Epithelial cell of proximal tubule (primary cell): ENCODE data around the gene SPTAN1. TPM values are rescaled to one million over a fixed set of nuclear protein-coding genes. Genes with fewer than 3 reads are reported as not detected.

Experiments
- DNase-seq: peaks from one replicate; pipeline ENCODE4 v3.0.0-alpha.2; 2011; ENCODE audit warnings: low read depth
- H3K4me3 ChIP-seq: 2 replicates; pipeline ENCODE4 v1.5.1; 2011; ENCODE audit warnings: low read depth, mild to moderate bottlenecking, low read length
- total RNA-seq: library from RNA; depleted of rRNA; stranded (reverse); fragments of >200 nt; gene quantifications from 2 replicates; pipeline ENCODE4 v1.2.3, GENCODE V29; 2015
- TF ChIP-seq, protein P1 (sequence below): conservative IDR thresholded peaks from 2 replicates; pipeline ENCODE4 v1.5.1; 2012; ENCODE audit warnings: low read depth, mild to moderate bottlenecking, low read length

SPTAN1 gene
- total RNA-seq, 1 donor from 2014 or later = 193 TPM

DNA sequence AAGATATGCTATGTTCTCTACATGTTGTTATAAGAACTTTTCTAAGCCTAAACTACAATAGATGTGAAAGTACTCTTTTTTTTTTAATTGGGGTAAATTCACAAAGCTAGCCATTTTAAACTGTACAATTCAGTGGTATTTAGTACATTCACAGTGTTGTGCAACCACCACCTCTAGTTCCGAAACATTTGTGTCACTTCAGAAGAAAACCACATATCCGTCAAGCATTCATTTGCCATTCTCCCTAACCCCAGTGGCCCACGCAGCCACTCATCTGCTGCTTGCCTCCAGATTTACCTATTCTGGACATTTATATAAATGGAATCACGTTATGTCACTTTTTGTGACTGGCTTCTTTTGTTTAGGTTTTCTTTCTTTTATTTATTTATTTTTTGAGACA is 43.1 kb downstream of the SPTAN1 start:
- TF ChIP-seq, protein P1, sequence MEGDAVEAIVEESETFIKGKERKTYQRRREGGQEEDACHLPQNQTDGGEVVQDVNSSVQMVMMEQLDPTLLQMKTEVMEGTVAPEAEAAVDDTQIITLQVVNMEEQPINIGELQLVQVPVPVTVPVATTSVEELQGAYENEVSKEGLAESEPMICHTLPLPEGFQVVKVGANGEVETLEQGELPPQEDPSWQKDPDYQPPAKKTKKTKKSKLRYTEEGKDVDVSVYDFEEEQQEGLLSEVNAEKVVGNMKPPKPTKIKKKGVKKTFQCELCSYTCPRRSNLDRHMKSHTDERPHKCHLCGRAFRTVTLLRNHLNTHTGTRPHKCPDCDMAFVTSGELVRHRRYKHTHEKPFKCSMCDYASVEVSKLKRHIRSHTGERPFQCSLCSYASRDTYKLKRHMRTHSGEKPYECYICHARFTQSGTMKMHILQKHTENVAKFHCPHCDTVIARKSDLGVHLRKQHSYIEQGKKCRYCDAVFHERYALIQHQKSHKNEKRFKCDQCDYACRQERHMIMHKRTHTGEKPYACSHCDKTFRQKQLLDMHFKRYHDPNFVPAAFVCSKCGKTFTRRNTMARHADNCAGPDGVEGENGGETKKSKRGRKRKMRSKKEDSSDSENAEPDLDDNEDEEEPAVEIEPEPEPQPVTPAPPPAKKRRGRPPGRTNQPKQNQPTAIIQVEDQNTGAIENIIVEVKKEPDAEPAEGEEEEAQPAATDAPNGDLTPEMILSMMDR = no peak
- DNase-seq = no peak
- no peak overlapping the region for H3K4me3 ChIP-seq

DNA sequence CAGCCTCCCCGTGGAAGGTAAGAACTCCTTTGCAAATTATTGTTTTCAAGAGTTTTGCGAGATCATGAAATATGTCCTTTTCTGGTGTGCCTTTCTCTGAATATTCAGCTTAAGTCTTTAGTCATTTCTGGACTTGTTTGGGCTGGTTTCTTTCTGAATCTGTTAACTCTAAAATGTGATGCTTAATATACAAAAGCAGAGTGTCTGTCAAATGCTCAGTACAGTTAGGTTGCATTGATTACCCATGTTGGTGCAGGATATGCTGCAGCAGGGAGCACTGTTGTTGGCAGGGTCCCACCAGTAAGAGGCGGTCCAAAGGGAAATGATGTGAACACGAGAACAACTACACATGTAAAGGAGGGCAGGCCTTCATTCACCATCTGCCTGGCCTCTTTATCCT is 47.7 kb downstream of the SPTAN1 start:
- no peak for DNase-seq
- TF ChIP-seq, protein P1 = no peak
- H3K4me3 ChIP-seq = no peak overlapping the region

DNA sequence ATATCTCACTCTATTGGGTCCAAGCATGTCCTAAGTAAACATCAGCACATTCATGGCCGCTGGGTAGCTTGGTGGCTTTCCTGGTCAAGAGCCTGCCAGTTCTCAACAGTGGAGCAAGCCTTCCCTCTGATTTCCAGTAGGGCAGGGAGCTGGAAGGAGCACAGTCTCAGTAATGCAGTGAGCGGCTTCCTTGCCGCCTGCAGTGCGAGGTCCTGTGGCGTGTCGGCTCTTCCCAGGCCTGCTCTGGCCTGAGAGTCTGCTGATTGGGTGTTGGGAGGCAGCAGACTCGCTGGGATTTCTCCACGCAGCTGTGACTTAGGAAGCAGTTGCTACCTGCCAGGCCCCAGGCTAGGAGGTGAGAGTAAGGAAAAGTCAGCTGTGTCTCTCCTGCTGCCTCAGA is 51.3 kb downstream of the SPTAN1 start:
- DNase-seq = no peak
- TF ChIP-seq, protein P1 = no peak
- H3K4me3 ChIP-seq = no peak overlapping the region

DNA sequence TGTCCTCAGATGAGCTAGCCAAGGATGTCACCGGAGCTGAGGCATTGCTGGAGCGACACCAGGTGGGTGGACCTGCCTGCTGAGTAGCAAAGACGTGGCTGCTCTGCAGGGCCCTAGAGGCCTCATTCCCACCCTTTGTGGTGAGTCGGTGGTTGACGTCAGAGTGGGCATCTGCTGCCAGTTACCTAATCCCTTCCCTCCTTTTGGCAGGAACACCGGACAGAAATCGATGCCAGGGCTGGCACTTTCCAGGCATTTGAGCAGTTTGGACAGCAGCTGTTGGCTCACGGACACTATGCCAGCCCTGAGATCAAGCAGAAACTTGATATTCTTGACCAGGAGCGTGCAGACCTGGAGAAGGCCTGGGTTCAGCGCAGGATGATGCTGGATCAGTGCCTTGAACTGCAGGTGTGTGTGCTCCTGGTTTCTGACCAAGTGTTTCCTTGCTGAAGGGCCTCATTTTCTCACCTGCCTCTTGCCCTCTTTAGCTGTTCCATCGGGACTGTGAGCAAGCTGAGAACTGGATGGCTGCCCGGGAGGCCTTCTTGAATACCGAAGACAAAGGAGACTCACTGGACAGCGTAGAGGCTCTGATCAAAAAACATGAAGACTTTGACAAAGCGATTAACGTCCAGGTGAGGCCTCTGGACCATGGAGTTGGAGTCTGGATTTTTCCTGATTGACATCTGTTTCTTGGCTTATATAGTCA is 55.4 kb downstream of the SPTAN1 start:
- TF ChIP-seq, protein P1 = no peak
- no peak overlapping the region for H3K4me3 ChIP-seq
- DNase-seq = no peak

DNA sequence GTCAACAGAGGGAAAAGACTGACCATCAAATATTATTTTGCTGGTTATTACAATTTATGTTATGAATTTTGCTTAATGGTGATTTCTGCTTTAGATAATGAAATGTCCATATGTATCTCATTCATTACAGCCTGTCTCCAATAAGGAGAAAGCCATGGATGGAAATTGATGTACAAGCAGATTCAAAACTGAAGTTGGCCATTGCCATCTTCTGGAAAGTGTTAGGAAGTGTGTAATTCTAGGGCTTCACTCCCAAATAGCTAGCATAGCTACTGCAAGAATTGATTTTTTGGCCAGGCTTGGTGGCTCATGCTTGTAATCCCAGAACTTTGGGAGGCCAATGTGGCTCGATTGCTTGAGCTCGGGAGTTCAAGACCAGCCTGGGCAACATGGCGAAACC is 58.5 kb downstream of the SPTAN1 start:
- H3K4me3 ChIP-seq = no peak overlapping the region
- DNase-seq = no peak
- TF ChIP-seq, protein P1 = no peak

GRCh38 chr9:128611600-128612394 is 59.4 kb downstream of the SPTAN1 start:
- H3K4me3 ChIP-seq = no peak overlapping the region
- TF ChIP-seq, protein P1 = no peak
- no peak for DNase-seq
